Measurements from ENCODE around the gene RBM26. TPM values are rescaled to one million over a fixed set of nuclear protein-coding genes. Genes with fewer than 3 reads are reported as not detected.

The RBM26 gene
- total RNA-seq, 1 donor = 50.5 TPM

DNA sequence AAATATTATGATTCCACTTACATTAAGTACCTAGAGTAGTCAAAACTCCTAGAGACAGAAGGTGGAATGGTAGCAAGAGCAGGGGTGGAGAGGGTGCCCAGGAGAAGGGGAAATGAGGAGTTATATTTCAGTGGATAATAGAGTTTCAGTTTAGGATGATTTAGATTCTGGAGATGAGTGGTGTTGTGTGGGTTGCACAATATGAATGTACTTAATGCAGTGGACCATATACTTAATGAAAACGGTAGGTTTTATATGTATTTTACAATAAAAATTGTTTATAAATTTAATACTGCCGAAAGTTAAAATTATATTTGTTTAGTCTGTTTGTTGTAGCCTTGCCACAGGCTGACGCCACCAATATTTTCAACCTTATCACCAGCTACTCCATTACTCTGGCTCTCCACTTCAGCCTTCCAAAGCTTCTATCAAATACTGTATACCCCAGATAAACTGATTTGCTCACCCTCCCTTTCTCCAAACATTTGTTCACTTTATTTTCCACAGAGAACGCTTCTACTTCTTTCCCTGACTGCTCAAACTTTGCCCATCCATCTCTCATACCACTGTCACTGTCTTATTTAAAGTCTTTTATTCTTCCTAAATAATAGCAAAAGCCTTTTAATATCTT is 1.4 kb upstream of the RBM26 start:
- no peak overlapping the region for H3K4me3 ChIP-seq (ENCODE audit: low read depth, low read length)
- DNase-seq (ENCODE audit: low read depth) = no peak
- TF ChIP-seq, protein P1, sequence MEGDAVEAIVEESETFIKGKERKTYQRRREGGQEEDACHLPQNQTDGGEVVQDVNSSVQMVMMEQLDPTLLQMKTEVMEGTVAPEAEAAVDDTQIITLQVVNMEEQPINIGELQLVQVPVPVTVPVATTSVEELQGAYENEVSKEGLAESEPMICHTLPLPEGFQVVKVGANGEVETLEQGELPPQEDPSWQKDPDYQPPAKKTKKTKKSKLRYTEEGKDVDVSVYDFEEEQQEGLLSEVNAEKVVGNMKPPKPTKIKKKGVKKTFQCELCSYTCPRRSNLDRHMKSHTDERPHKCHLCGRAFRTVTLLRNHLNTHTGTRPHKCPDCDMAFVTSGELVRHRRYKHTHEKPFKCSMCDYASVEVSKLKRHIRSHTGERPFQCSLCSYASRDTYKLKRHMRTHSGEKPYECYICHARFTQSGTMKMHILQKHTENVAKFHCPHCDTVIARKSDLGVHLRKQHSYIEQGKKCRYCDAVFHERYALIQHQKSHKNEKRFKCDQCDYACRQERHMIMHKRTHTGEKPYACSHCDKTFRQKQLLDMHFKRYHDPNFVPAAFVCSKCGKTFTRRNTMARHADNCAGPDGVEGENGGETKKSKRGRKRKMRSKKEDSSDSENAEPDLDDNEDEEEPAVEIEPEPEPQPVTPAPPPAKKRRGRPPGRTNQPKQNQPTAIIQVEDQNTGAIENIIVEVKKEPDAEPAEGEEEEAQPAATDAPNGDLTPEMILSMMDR (IDR thresholded peaks at IDR 0.05; ENCODE audit: insufficient read depth, low read depth, low read length) = no peak

DNA sequence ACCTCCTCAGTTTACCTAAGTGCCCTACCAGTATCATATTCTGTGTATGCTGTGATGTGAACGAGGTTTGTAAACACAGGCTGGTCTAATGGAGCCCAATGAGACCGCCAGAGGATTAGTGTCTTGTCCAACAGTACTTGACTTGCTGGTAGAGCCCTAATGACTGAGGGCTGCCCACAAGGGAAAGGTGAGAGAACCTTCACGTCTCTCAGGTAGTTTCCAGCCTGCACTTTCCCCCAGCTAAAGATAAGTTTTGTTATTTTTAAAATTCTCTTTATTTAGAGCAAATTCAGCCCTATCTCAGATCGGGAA is 498 bp upstream of the RBM26 start:
- DNase-seq (ENCODE audit: low read depth) = no peak
- TF ChIP-seq, protein P1 (IDR thresholded peaks at IDR 0.05; ENCODE audit: insufficient read depth, low read depth, low read length) = no peak
- H3K4me3 ChIP-seq (ENCODE audit: low read depth, low read length) = peak overlapping the region; percentile 91

DNA sequence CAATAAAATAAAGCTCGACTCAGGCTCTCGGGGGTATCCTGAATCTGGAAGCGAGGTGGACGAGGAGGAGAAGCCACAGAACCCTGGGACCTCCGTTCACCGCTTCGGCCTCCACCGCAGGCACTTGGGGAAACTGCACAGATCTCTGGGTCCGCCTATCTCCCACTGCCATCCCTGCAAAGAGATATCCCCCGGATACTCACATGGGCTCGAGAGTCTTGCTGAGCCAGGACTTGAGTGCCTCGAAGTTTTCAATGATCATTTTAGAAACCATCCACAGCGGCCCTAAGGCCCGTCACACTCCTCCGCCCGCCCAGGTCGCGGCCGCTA is 589 bp downstream of the RBM26 start:
- H3K4me3 ChIP-seq (ENCODE audit: low read depth, low read length) = peak overlapping the region; percentile 91
- DNase-seq (ENCODE audit: low read depth) = no peak
- TF ChIP-seq, protein P1 (IDR thresholded peaks at IDR 0.05; ENCODE audit: insufficient read depth, low read depth, low read length) = no peak

DNA sequence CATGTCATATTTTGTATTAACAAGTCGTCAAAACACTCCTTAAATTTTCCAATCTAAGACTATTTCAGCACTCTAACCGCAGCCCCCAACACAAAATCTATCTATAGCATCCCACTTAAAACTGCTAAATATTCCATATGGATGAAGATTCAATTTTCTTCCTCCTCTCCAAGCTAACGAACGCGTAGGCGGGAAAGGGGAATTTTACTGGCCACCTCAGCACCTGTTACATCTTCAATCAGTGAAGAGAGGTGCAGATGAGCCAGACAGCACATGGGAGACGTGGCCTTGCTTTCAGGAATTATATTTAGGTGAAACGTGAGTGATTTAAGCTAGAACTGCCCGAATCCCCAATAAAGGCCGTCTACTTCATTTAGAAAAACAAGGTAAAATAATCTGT is 1.1 kb downstream of the RBM26 start:
- DNase-seq (ENCODE audit: low read depth) = no peak
- H3K4me3 ChIP-seq (ENCODE audit: low read depth, low read length) = peak overlapping the region; percentile 91

DNA sequence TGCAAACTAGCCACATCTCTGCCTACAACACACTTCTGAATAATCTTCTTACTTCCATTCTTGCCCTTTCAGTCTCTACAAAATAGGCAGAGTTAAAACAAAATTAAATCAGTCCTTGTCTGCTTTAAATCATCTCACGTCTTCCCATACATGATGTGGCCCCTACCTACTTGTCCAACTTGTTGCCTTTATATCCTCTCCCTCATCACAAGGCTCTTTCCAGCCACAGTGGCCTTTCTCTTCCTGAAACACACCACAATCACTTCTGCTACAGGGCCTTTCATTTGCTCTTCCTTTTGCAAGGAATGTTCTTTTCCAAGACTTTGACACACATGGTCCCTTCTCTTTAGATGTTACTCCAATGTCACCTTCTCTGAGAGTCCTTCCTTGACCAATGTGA is 1.7 kb downstream of the RBM26 start:
- H3K4me3 ChIP-seq (ENCODE audit: low read depth, low read length) = peak overlapping the region; percentile 91
- TF ChIP-seq, protein P1 (IDR thresholded peaks at IDR 0.05; ENCODE audit: insufficient read depth, low read depth, low read length) = no peak
- no peak for DNase-seq (ENCODE audit: low read depth)

More for the DNA sequence above, 1.1 kb downstream of the RBM26 start:
- TF ChIP-seq, protein P1 (IDR thresholded peaks at IDR 0.05; ENCODE audit: insufficient read depth, low read depth, low read length) = no peak

DNA sequence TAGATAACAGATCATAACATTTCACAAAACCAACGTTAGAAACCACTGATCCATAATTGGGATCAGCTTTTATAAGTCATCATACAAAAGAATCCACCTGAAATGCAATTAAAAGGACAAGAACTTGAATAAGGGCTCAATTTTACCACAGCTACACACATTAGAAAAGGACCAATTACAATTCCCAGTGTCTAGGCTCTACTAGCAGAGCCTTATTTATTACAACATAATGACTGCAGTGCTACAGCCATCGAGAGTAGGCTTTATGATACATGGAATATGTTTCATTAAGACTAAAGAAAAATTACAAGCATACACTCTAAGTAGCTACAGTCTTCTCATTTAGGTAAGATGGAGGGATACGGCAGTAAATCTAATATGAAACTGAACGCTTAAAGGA is 2.9 kb downstream of the RBM26 start:
- no peak for DNase-seq (ENCODE audit: low read depth)
- TF ChIP-seq, protein P1 (IDR thresholded peaks at IDR 0.05; ENCODE audit: insufficient read depth, low read depth, low read length) = no peak
- peak overlapping the region; percentile 91 for H3K4me3 ChIP-seq (ENCODE audit: low read depth, low read length)

DNA sequence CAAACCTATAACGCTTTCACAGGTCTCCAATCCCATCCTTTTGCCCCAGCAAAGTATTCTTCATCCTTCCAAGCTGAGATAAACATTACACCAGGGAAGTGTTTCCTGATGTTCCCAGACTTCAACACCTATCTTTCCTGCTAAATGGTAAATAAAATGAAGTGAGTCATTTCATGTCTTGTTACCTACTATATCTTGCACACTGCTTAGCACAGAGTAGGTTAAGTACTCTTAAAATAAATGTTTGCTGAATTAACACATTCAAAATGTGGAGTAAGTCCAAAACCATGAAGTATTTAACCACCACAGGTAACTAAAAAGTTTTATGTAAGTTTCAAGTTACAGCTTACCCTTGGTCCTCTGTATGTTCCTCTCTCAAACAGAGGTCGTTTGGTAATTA is 3.4 kb downstream of the RBM26 start:
- no peak overlapping the region for H3K4me3 ChIP-seq (ENCODE audit: low read depth, low read length)
- TF ChIP-seq, protein P1 (IDR thresholded peaks at IDR 0.05; ENCODE audit: insufficient read depth, low read depth, low read length) = no peak
- no peak for DNase-seq (ENCODE audit: low read depth)

Data from fibroblast of villous mesenchyme (primary cell).